HUES48 (cell line): ENCODE results near the gene FTO.

Experiments used
- H3K27ac ChIP-seq: one replicate; pipeline ENCODE4 v1.7.0; 2013; ENCODE audit warnings: low read depth, low read length, inconsistent platforms
- H3K27me3 ChIP-seq: 2 replicates; pipeline ENCODE4 v1.6.1; 2013; ENCODE audit warnings: mild to moderate bottlenecking, low read length; ENCODE audit not compliant: control insufficient read depth, insufficient read depth
- H3K36me3 ChIP-seq: 2 replicates; pipeline ENCODE4 v1.6.1; 2013; ENCODE audit warnings: low read length; ENCODE audit not compliant: control insufficient read depth, insufficient read depth
- H3K4me1 ChIP-seq: 2 replicates; pipeline ENCODE4 v1.6.1; 2013; ENCODE audit warnings: mild to moderate bottlenecking, low read length; ENCODE audit not compliant: control insufficient read depth, insufficient read depth
- H3K4me3 ChIP-seq: 2 replicates; pipeline ENCODE4 v1.5.1; 2013; ENCODE audit warnings: mild to moderate bottlenecking, low read depth, low read length
- H3K9ac ChIP-seq: 2 replicates; pipeline ENCODE4 v1.6.1; 2013; ENCODE audit warnings: mild to moderate bottlenecking, low read depth, low read length, moderate library complexity
- H3K9me3 ChIP-seq: 2 replicates; pipeline ENCODE4 v1.6.1; 2013; ENCODE audit warnings: low read length; ENCODE audit not compliant: control insufficient read depth, insufficient read depth

FTO gene

DNA sequence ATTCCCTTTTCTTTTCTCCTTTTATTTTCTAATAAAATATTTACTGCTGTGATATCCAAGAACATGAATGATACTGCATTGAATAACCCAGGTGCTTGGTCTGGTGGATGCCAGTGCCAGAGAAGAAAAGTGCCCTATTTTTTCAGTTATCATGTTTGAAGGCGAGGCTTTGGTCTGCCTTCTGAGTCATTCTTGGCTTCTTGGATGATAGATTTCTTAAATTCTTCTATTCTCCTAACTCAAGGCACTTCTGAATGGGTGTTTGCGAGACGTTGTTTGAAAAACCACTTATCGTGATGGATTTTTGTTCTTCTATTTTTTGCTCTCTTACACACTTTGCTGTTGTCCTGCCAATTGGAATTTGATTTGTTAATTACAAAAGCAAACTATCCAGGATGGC, 66.7 kb downstream of the FTO start:
- Histone ChIP-seq H3K27ac (no peak overlapping the region), H3K4me3 (no peak overlapping the region), H3K9me3 (no peaks in the 10 kb centered on the region), H3K27me3 (no peaks in the 10 kb centered on the region), H3K4me1 (peaks cover 17% of the 10 kb centered on the region; the same call in 1 of the 2 replicates), H3K36me3 (no peaks in the 10 kb centered on the region), H3K9ac (no peak overlapping the region)

DNA sequence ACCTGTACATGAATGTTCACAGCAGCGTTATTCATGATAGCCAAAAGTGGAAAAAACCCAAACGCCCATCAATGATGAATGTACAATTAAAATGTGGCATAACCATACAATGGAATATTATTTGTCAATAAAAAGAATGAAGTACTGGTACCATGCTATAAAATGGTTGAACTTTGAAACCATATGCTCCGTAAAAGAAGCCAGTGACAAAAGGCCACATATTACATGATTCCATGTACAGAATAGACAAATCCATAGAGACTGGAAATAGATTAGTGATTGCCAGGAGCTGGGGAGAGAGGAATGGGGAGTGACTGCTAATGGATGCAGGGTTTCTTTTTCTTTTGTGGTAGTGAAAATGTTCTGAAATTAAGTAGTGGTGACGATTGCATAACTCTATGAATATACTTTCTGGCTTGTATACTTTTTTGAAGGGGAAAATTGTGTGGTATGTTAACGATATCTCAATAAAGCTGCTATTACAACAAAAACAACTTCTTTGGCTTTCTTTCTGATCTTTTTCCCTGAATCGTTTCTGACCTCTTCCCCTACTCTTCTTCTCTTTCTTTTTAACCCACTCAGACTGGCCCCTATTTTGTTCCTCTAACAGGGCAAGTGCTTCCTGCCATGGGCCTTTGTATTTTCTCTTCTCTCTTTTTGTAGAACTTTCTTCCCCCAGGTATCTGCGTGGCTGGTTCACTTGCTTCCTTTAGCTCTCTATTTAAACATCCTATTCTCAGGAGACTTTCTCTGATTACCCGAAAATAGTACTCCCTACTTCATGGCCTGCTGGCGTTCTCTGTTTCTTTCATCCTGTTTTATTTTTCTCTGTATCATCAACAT, 67.9 kb downstream of the FTO start:
- no peak overlapping the region for H3K4me3 ChIP-seq
- no peaks in the 10 kb centered on the region for H3K9me3 ChIP-seq
- peaks cover 28% of the 10 kb centered on the region; the same call in 1 of the 2 replicates for H3K4me1 ChIP-seq
- no peaks in the 10 kb centered on the region for H3K27me3 ChIP-seq
- H3K36me3 ChIP-seq: no peaks in the 10 kb centered on the region
- H3K9ac ChIP-seq: no peak overlapping the region
- no peak overlapping the region for H3K27ac ChIP-seq

DNA sequence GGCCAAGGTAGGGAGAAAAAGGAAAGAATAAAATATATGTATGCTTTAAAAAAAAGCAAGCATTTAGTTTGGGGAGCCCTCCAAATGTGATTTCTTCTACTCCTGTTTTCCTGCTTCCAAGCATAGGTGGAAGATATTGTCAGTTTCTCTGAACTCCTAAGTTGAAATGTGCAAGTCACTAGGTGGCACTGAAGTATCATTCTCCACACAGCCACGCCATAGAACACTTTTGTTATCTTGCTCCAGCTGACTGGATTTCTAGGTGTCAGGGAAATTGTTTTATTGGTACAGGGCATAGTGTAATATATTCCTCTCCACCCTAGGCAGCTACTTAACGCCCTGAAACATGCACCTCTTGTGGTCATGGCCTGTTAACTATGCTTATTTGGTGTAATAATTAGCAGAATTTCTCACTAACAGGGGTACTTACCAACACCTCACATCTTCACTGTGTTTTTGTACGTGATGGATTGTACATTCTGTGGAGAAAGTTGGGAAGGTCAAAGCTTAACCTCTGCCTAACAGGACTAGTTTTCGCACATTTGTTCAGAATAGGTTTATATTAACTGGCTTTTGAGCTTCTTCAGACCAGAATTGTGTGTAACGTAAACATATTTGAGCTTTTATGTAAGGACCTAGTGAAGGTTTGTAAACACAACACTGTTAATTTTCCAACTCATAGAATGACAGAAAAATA, 69.3 kb downstream of the FTO start:
- no peaks in the 10 kb centered on the region for H3K9me3 ChIP-seq
- H3K27me3 ChIP-seq: no peaks in the 10 kb centered on the region
- H3K9ac ChIP-seq: no peak overlapping the region
- no peaks in the 10 kb centered on the region for H3K36me3 ChIP-seq
- H3K4me1 ChIP-seq: peaks cover 41% of the 10 kb centered on the region; the same call in 1 of the 2 replicates
- H3K27ac ChIP-seq: no peak overlapping the region
- no peak overlapping the region for H3K4me3 ChIP-seq

DNA sequence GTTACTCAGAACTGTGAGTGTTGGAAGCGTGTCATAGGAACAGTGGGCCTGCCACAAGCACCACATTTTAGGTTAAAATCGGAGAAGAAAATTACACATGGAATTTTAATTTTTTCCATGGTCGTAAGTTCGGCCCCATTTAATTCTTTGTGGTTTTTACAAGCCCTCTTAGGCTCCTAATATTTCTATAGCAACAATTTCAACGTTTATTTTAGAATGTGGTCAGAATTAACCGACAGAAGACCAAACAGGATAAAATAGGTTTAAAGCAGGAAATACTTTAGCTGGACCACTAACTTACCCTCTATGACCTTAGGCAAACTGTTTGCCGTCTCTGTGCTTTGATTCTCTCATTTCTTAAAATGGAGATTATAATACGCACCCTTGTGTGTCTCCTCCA, 69.9 kb downstream of the FTO start:
- Histone ChIP-seq H3K4me3 (no peak overlapping the region), H3K9ac (no peak overlapping the region), H3K9me3 (no peaks in the 10 kb centered on the region), H3K27me3 (no peaks in the 10 kb centered on the region), H3K4me1 (peaks cover 47% of the 10 kb centered on the region), H3K27ac (no peak overlapping the region), H3K36me3 (no peaks in the 10 kb centered on the region)

DNA sequence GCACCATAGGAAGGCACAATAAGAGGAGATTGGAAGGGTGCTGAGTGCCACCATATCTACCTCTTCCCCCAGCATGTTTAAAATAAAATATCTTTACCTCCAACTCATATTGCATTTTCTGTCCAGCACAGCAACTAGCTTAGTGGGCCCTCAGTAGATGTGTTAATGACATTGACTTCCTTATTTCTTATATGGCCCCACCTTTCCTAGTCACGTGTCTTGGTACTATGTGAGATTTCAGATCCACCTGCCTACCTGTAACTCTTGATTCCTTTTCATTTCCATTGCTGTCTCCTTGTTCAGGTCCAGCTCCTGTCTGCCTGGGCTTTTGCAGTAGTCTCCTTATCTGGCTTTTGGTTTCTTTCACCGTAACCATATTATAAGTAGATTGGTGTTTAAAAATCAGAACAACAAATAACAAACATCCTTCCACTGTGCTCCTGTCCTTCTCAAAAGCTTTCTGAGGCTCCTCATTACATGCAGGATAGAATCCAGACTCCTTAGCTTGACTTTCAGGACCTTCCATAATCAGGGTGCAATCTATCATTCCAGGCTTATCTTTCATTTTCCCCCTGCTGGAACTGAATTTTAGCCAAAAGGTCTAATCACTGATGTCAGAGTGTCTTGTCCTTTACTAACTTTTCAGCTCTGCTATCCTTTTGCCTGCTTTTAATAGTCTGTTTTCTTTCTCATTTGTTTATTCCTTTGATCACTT, 71.3 kb downstream of the FTO start:
- no peak overlapping the region for H3K27ac ChIP-seq
- H3K4me3 ChIP-seq: no peak overlapping the region
- no peaks in the 10 kb centered on the region for H3K9me3 ChIP-seq
- no peaks in the 10 kb centered on the region for H3K36me3 ChIP-seq
- H3K27me3 ChIP-seq: no peaks in the 10 kb centered on the region
- peaks cover 49% of the 10 kb centered on the region for H3K4me1 ChIP-seq
- H3K9ac ChIP-seq: no peak overlapping the region

DNA sequence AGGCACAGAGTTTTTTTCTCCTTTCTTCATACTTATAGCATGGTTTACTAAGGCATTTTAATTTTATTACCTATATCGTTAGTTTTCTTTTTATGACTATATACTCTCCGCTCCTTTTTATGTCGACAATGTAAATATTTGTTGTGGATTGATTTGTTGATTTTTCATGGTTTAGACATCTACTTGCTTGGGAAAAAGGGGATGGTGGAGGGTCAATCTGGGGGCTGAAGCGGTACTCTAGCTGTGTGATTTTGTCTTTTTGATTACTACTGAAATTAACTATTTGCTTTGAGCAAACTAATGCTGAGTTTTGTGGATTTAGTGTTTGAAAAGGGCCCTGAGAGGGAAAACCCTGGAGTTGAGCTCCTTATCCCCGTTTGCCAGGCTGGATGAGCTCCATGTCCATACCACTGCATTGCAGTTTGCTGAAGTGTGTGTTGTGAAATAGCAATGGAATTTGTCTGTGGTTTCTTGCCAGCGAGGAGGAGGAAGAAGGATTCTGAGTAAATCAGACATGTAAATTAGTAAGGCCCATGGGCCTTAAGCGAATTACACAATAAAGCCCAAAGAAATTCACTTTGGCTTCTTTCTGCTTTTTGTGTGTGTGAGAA, 72.0 kb downstream of the FTO start:
- Histone ChIP-seq H3K27ac (no peak overlapping the region), H3K9ac (no peak overlapping the region), H3K27me3 (no peaks in the 10 kb centered on the region), H3K36me3 (no peaks in the 10 kb centered on the region), H3K4me1 (peaks cover 47% of the 10 kb centered on the region), H3K9me3 (no peaks in the 10 kb centered on the region), H3K4me3 (no peak overlapping the region)

DNA sequence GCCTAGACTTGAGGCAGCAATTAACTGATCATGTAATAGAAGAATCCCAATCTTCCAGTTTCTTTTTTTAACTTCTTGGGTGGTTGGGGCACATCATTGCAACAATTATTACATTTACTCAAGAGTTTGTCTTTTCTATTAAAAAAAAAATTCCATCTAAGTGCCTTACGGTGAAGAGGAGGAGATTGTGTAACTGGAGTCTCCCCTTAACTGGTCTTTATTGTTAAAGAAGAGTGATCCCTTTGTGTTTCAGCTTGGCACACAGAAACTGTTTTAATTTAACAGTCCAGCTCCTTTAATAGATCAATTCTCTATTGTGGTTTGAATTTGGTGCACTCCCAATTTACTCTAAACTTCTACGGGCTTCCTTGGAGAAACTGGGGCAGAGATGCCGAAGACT, 75.2 kb downstream of the FTO start:
- Histone ChIP-seq H3K36me3 (no peaks in the 10 kb centered on the region), H3K4me1 (peaks cover 38% of the 10 kb centered on the region), H3K9me3 (no peaks in the 10 kb centered on the region), H3K4me3 (no peak overlapping the region), H3K9ac (no peak overlapping the region), H3K27me3 (no peaks in the 10 kb centered on the region), H3K27ac (no peak overlapping the region)

DNA sequence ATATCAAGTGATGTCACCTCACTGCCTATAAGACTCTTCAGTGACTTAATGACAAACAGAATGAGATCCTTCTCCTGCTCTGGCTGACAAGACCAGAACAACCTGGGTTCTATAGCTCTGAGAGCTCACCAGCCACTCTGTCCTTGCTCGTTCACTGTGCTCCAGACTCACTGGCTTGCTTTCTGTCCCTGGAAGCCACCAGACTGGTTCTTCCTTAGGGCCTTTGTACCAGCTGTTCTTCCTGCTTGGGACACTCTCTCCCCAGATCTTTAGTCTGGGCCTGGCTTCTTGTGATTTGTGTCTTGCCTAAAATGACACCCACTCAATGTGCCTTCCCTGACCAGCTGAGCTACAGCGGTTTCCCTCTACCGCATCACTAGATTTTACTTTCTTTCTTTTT, 76.1 kb downstream of the FTO start:
- H3K4me1 ChIP-seq: peaks cover 38% of the 10 kb centered on the region
- H3K27ac ChIP-seq: no peak overlapping the region
- no peaks in the 10 kb centered on the region for H3K27me3 ChIP-seq
- H3K9ac ChIP-seq: no peak overlapping the region
- H3K9me3 ChIP-seq: no peaks in the 10 kb centered on the region
- no peak overlapping the region for H3K4me3 ChIP-seq
- H3K36me3 ChIP-seq: no peaks in the 10 kb centered on the region

DNA sequence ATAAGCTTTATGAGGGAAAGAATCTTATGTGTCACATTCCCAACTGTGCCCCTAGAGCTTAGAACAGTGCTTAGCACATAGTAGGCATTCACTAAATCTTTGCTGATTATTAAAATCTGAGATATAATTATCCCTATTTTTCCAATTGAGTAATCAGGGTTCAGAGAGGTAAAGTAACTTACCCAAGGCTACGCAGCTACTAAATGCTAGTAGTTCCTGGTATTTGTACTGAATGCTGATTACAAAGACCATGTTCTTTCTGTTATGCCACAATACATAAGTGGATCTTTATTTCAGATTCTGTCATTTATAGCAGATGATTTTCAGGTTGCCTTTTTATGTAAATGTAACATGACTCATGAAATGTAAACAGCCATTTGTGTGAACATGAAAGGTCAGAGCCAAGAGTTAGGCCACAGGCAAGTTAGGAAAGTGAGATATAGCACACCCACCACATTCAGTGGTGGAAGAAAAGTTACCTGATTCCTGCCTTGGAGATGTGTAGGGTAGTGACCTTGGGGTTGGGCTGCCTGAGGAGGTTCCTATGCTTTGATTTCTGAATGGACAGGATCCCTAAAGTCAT, 77.2 kb downstream of the FTO start:
- H3K4me3 ChIP-seq: no peak overlapping the region
- H3K4me1 ChIP-seq: peaks cover 30% of the 10 kb centered on the region
- no peak overlapping the region for H3K27ac ChIP-seq
- no peak overlapping the region for H3K9ac ChIP-seq
- H3K9me3 ChIP-seq: no peaks in the 10 kb centered on the region
- no peaks in the 10 kb centered on the region for H3K27me3 ChIP-seq
- H3K36me3 ChIP-seq: no peaks in the 10 kb centered on the region

DNA sequence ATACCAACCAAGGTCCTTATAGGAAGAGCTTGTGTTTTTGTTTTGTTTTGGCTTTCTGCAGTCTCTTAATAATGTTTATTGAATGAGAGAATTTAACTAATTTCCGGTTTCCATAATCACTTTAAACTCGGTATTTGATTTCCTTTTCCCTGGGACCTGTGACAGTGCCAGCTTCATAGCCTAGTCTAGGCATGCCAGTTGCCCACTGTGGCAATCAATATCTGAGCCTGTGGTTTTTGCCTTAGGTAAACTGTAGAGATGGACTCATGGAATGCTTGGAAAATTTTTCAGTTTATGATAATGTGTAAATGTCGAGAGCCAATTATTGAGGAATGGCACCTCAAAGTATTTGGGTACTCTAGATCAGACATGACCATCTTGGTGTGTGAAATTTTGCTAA, 78.2 kb downstream of the FTO start:
- Histone ChIP-seq H3K36me3 (no peaks in the 10 kb centered on the region), H3K9ac (no peak overlapping the region), H3K4me1 (peaks cover 21% of the 10 kb centered on the region), H3K27ac (no peak overlapping the region), H3K9me3 (no peaks in the 10 kb centered on the region), H3K4me3 (no peak overlapping the region), H3K27me3 (no peaks in the 10 kb centered on the region)
